ENCODE data around the gene SUCLG2. TPM values are rescaled to one million over a fixed set of nuclear protein-coding genes. Genes with fewer than 3 reads are reported as not detected.

The SUCLG2 gene
- total RNA-seq, 1 donor from 2014 or later: 29.5 TPM

- DNase-seq (ENCODE audit: extremely low spot score in 2 of 2): no peak
- TF ChIP-seq POLR2A (IDR thresholded peaks at IDR 0.05): no peak
- no peak for TF ChIP-seq CTCF (IDR thresholded peaks at IDR 0.05)
- TF ChIP-seq POLR2AphosphoS5 (IDR thresholded peaks at IDR 0.05; ENCODE audit: insufficient read depth in 1 of 2, low read depth in 1 of 2): no peak
- intact Hi-C loops (cut with DNase I): no loop called here
- no peaks in the 10 kb centered on the region for H3K27me3 ChIP-seq
- no peak overlapping the region for H3K27ac ChIP-seq
- no peaks in the 10 kb centered on the region for H3K9me3 ChIP-seq
- H3K36me3 ChIP-seq: peaks cover 0 to 4% of the 10 kb centered on the region in 2 donors
- H3K4me1 ChIP-seq: no peaks in the 10 kb centered on the region
- no peak overlapping the region for H3K4me3 ChIP-seq
Observed at GRCh38 chr3:67620869-67621268, 33.5 kb downstream of the SUCLG2 start.

GRCh38 chr3:67619991-67620390, 34.4 kb downstream of the SUCLG2 start:
- TF ChIP-seq CTCF (IDR thresholded peaks at IDR 0.05): no peak
- TF ChIP-seq POLR2A (IDR thresholded peaks at IDR 0.05): no peak
- TF ChIP-seq POLR2AphosphoS5 (IDR thresholded peaks at IDR 0.05; ENCODE audit: insufficient read depth in 1 of 2, low read depth in 1 of 2): no peak
- Histone ChIP-seq H3K4me1 (no peaks in the 10 kb centered on the region), H3K27ac (no peak overlapping the region), H3K9me3 (no peaks in the 10 kb centered on the region), H3K27me3 (no peaks in the 10 kb centered on the region), H3K36me3 (peaks cover 0 to 4% of the 10 kb centered on the region in 2 donors), H3K4me3 (no peak overlapping the region)
- DNase-seq (ENCODE audit: extremely low spot score in 2 of 2): no peak
- intact Hi-C loops (cut with DNase I): no loop called here

GRCh38 chr3:67617518-67617917, 36.9 kb downstream of the SUCLG2 start:
- H3K9me3 ChIP-seq: no peaks in the 10 kb centered on the region
- no peak for TF ChIP-seq POLR2AphosphoS5 (IDR thresholded peaks at IDR 0.05; ENCODE audit: insufficient read depth in 1 of 2, low read depth in 1 of 2)
- TF ChIP-seq CTCF (IDR thresholded peaks at IDR 0.05): no peak
- TF ChIP-seq POLR2A (IDR thresholded peaks at IDR 0.05): no peak
- H3K27ac ChIP-seq: no peak overlapping the region
- no peaks in the 10 kb centered on the region for H3K27me3 ChIP-seq
- no peak for DNase-seq (ENCODE audit: extremely low spot score in 2 of 2)
- H3K4me1 ChIP-seq: no peaks in the 10 kb centered on the region
- intact Hi-C loops (cut with DNase I): no loop called here
- no peak overlapping the region for H3K4me3 ChIP-seq
- peaks cover 0 to 4% of the 10 kb centered on the region in 2 donors for H3K36me3 ChIP-seq

- Histone ChIP-seq H3K36me3 (peaks cover 0 to 4% of the 10 kb centered on the region in 2 donors), H3K27ac (no peak overlapping the region), H3K4me1 (no peaks in the 10 kb centered on the region), H3K27me3 (no peaks in the 10 kb centered on the region), H3K4me3 (no peak overlapping the region), H3K9me3 (no peaks in the 10 kb centered on the region)
- intact Hi-C loops (cut with DNase I): no loop called here
- DNase-seq (ENCODE audit: extremely low spot score in 2 of 2): no peak
- no peak for TF ChIP-seq POLR2AphosphoS5 (IDR thresholded peaks at IDR 0.05; ENCODE audit: insufficient read depth in 1 of 2, low read depth in 1 of 2)
- TF ChIP-seq POLR2A (IDR thresholded peaks at IDR 0.05): no peak
- no peak for TF ChIP-seq CTCF (IDR thresholded peaks at IDR 0.05)
Observed at GRCh38 chr3:67616046-67616445, 38.4 kb downstream of the SUCLG2 start.

GRCh38 chr3:67614195-67614594, 40.2 kb downstream of the SUCLG2 start:
- Histone ChIP-seq H3K36me3 (peaks cover 0 to 12% of the 10 kb centered on the region in 2 donors), H3K9me3 (no peaks in the 10 kb centered on the region), H3K27me3 (no peaks in the 10 kb centered on the region), H3K4me3 (no peak overlapping the region), H3K27ac (no peak overlapping the region), H3K4me1 (no peaks in the 10 kb centered on the region)
- intact Hi-C loops (cut with DNase I): no loop called here
- no peak for TF ChIP-seq POLR2A (IDR thresholded peaks at IDR 0.05)
- no peak for TF ChIP-seq POLR2AphosphoS5 (IDR thresholded peaks at IDR 0.05; ENCODE audit: insufficient read depth in 1 of 2, low read depth in 1 of 2)
- no peak for TF ChIP-seq CTCF (IDR thresholded peaks at IDR 0.05)
- DNase-seq (ENCODE audit: extremely low spot score in 2 of 2): no peak
